LHCN-M2 (cell line): ENCODE results near the gene MED12L. TPM values are rescaled to one million over a fixed set of nuclear protein-coding genes. Genes with fewer than 3 reads are reported as not detected.

Experiments used
- DNase-seq: peaks from one replicate; pipeline ENCODE4 v3.0.0-alpha.2; 2012; ENCODE audit warnings: low read depth
- total RNA-seq: library from RNA; depleted of rRNA; stranded (reverse); fragments of >200 nt; gene quantifications from 2 replicates; pipeline ENCODE4 v1.2.3, GENCODE V29; 2014

MED12L gene
- total RNA-seq, 1 experiment from 2014 or later: not detected

DNA sequence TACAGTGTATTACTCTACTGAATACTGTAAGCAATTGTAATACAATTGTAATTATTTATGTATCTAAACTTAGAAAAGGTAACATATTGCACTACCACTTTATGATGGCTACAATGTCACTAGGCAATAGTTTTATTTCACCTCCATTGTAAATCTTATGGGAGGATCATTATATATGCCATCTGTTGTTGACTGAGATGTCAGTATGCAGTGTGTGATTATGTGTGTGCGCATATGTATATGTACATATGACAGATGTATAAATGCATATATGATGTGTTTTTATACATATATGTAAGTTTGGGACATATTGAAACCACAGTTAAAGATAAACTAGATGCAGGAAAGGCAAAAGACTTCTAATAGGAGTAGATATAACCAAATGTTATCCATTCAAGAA is 366.9 kb downstream of the MED12L start:
- DNase-seq: no peak

DNA sequence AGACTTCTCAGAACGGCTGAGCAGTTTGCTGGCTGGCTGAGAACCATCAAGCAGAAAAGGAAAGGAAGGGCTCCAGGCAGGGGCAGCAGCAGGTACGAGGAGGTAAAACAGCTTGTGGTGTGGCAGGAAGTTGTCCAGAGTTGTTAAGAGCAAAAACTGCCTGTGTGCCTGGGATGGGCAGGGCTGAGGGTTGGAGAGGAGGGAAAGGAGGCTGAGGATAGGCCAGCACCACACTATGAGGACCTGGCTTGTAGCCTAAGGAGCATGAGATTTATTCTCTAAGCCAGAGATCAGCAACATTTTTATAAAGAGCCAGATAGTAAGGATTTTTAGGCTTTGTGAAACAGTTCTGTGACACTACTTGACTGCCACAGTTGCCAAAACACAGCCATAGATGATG is 367.4 kb downstream of the MED12L start:
- no peak for DNase-seq

DNA sequence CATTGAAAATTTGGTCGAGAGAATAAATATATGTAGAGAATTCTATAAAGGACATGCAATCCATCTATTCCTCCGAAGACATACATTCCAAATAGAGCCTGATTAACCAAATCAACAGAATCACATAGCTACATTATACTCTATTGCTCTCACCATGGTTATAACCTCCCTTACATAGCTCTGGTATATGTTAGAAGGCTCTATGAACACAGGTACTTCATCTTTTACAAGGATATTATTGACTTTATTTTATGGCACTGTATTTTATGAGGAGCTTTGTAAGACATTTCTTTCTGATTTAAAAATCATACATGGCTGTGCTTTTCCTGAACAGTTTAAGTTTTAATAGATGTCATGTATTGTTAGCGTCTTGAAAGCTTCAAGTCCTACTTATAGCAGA is 370.6 kb downstream of the MED12L start:
- no peak for DNase-seq

DNA sequence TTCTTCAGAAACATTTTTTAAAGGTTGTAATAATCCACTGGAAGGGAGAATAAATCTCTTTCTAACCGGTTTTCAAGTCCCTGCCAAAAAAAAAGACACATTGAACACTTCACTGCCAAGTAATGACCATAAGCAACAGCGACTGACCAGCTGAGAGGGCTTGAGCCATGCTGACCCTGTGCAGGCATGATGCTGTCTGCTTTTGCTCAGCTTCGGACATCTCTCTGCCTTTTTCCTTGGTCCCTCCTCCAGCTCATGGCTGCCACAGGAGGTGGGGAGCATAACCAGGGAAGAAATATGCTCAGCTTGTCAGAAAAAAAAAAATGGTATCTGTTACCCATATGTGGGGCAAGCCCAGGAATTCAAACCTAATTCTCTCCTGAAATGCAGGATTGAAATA is 373.9 kb downstream of the MED12L start:
- no peak for DNase-seq

DNA sequence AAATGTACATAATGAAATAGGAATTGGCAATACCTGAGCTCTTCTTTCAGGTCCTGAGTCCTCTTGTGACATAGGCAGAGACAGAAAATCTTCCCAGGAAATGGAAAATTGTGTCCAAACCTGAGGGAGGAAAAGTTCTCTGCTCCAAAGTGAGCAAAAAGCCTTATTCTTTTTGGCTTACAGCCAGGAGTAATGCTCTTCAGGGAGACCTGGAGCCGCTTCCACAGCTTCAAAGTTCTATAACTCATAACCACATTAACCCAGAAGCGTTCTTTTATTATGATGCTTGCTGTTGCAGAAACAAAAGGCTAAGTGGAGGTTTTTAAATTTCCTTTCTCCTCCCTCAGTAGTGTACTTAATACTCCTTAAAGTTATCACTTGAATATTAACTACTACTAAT is 374.8 kb downstream of the MED12L start:
- DNase-seq: no peak

DNA sequence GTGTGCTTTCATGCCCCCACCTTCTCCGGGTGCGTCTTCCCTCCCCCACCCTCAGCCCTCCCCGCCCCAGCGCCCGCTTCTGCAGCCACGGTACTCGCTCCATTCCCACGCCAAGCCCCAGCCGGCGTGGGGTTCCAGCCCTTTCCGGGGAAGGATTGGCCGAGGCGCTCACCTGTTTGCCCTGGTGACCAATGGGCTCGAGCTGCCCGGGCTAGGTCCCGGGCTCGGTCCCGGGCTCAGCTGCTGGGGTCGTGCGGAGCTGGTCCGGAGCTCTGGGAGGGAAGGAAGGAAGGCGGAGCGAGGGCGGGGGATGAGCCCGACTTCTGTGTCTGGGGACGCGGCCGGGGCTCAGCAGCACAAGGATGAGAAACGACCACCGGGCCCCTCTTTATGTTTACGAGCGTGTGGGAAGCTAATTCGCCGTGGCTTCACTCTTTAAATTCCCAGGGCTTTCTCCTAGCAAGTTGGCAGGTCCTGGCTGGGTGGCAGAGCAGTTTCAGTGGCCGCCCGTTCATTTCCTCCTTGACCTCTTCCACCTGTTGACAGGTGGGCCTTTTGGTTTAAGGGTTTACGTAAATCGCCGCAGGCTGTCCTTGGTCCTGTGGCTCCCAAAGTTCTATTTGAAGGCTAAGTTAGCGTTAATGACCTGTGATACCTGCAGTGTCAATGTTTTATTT is 375.4 kb downstream of the MED12L start, which contains the start of gene IGSF10:
Gene IGSF10 (minus strand): TSS at position 288 of the 677 bp plus-strand sequence. CDS start 2,352 bp downstream, outside the sequence.
- no peak for DNase-seq

DNA sequence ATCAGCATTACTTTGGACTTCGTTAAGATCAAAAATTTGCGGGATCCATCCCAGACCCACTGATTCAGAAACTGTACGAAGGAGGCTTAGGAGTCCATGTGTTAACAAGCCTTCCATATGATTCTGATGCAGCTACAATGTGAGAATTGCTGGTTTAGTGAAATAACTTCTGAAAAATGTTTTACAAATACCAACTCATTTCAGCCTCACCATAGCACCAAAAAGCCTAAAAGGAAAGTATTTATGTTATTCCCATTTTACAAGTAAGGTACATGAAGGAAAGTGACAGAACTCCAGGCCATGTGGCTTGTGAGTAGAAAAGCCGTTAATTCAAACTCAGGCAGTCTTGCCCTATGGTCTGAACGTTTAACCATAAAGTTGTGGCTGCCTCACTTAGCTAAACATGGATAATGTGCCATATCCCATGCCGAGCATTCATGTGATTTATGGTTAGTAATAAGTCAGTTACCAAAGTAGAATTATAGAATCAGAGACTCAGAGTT is 376.9 kb downstream of the MED12L start:
- no peak for DNase-seq

DNA sequence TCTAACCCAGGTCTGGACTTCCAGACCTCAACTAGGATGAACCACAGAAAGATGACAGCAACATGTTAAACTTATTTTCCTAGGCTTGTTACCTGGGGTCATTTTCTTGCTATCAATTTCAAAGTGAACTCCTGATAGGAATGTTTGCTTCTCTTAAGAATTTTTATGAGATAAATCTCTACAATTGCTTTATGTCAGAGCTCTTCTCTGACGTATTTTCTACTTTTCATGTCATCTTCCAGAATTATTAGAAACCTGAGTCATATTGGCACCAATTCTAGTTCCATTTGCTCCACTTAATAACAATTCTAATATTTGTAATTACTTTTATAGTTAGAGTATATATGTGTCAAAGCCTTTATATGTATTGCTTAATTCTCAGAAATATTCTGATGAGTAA is 377.5 kb downstream of the MED12L start:
- no peak for DNase-seq

DNA sequence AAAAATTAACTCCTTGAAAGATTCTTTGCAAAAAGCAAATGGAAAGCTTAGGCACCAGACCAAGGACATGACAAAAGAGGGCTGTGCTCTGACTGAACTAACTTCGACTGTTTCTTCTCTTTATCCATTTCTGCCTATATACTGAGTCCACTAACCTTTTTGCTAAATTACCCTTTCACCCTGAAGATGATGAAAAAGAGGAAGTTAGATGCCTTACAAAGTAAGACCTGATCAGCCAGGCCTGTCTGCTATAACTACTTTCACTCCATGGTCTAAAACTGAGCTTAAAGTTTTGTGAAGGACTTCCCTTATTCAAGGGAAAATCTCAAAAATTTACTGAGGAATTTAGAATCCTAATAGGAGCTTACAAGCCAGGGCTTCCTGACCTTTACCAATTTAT is 381.6 kb downstream of the MED12L start:
- no peak for DNase-seq

DNA sequence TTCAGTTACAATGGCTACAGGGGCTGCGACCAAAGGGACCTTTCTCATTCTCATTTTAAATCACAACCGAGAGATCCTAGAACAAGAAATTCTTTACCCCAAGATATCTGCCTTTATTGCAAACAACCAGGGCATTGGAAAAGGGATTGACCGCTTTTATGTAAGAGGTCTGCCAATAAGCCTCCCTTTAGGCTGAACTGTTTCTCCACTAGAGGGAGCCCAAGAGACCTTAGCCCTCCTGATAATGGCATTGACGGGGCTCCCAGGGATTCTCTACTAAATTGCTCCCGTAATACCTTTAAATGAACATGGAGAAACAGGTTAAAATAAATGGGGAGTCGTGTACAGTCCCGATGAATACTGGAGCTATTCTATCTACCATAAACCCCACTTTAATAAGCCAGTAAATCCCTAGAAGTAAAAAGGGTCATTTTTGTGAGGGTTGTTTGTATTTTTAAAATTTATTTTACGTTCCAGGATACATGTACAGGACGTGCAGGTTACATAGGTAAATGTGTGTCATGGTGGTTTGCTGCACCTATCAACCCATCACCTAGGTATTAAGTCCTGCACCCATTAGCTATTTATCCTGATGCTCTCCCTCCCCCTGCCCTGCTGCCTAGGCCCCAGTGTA is 382.9 kb downstream of the MED12L start:
- peak; percentile 46 for DNase-seq

DNA sequence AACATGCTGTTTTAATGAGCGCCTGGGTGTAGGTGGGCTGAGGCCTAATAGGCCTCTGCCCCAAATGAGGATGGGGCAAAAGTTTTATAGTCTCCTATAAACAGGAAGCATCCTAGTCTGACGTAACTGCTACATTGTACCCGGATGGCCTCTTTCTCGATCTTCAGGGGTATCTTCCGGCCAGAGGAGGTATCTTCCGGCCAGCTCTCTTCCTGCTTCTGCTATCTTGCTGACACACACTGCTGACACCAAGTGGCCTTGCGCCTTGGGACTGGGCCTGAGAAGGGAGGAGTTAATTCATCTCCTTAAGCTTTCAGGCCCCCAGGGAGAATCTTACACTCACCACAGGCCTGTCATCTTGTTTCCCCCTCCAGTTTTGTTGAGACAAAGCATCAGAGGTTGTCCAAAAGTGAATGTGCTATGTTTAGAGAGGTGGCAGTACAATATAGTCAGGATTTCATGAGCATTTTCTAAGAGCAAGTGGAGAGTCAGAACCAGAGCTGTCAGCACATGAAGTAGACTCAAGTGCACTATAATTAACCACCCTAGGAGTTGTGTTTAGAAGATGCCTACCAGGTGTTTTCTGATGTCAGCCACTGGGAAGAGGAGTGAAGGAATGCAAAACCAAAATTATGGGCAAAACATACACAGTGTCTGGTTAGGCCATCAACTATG is 391.0 kb downstream of the MED12L start:
- DNase-seq: no peak

DNA sequence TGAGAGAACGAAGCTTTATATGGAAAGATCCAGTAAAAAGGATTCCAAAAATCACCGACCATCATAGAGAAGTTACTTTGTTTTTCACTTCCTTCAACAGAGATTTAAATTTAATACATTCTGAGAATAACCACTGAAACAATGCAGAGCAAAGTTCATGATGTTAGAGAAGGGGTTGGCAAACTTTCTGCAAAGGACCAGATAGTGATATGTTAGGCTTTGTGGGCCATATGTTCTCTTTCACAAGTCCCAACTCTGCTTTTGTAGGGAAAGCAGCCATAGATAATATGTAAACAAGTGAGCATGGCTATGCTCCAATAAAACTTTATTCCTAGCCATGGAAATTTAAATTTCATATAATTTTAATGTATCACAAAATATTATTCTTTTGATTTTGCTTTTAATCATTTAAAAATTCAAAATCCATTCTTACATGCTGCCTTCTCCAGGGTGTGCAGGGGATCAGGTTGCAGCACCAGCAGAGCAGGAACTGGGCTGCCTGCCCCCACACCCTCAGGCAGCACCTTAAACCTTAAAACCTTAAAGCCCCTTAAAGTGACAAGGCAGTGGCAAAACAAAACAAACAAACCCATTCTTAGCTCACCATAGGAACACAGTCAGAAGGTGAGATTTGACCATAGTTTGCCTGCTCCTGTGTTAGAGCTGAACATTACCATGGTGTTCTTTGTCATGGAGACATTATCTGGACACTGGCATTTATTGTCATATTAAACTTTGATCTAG is 392.3 kb downstream of the MED12L start:
- DNase-seq: no peak

DNA sequence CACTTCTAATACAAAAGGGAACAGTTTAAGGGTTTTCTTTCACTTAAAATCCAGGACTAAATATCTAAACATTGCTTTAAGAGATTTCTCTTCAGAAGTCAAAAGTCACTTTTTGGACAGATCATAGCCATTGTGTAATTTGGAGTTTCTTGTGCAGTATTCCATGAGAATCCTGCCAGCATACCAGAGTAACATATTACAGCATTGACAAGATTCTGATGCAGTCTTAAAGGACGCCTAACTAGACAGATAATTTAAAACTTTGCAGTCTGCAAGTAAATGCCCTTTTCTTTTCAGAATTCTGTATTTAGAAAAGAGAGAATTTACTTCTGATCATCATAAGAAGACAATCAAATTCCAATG is 392.9 kb downstream of the MED12L start:
- DNase-seq: no peak

DNA sequence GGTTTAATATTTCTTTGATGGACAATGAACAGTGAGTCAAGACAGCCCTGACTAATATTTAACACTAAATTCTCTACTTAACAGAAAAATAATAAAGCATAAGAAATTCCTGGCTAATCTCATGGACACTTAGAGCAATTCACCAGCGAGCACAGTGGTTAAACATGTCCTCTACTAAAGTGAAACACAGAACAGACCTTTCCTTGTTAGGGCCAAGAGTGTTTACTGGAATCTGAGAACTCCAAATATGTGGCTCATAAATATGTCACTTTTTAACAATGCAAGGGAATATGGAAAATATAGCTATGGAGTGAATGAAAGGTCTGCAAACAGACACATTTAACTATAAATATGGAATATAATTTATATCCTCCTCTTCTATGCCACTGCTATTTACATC is 394.0 kb downstream of the MED12L start:
- no peak for DNase-seq

DNA sequence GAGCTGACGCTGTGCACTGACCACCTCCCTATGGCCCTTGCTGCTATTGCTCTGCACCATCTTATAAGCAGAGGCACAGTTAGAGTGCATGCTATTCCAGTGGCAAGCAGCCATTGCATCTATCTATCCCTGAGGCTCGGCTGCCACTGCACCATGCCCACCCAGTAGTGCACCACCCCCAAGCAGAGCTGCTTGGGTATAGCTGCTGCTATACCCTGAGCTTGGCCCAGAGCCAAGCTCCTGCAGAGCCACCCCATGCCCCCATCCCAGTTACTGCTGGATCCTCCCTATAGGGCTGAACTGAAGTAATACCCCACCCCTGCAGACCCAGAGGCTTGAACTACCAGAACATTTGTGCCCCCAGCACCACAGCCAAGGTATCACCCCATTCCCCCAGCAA is 395.0 kb downstream of the MED12L start:
- DNase-seq: no peak

DNA sequence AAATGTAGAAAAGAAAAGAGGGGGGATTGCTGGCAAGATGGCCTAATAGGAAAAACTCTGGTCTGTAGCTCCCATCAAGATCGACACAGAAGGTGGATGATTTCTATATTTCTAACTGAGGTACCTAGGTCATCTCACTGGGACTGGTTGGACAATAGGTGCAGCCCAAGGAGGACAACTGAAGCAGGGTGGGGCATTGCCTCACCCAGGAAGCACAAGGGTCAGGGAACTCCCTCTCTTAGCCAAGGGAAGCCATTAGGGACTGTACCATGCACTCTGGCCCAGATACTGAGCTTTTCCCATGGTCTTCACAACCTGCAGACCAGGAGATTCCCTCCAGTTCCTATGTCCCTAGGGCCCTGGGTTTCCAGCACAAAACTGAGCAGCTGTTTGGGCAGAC is 398.0 kb downstream of the MED12L start:
- DNase-seq: no peak

DNA sequence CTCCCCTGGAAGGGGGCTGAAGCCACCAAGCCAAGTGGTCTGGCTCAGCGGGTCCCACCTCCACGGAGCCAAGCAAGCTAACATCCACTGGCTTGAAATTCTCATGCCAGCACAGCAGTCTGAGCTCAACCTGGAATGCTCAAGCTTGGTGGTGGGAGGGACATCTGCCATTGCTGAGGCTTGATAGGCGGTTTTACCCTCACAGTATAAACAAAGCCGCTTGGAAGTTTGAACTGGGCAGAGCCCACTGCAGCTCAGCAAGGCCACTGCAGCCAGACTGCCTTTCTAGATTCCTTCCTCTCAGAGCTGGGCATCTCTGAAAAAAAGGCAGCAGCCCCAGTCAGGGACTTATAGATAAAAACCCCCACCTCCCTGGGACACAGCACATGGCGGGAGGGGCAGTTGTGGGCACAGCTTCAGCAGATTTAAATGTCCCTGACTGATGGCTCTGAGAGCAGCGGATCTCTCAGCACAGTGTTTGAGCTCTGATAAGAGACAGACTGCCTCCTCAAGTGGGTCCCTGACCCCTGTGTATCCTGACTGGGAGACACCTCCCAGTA is 398.6 kb downstream of the MED12L start:
- DNase-seq: no peak
